HCT116 (cell line): ENCODE measurements around the gene MAP1LC3B. TPM values are rescaled to one million over a fixed set of nuclear protein-coding genes. Genes with fewer than 3 reads are reported as not detected.

Experiments used
- ATAC-seq: fragments of 200-7000 bp; cut with Tn5 transposase; 2 replicates; pipeline ENCODE4 v1.9.1; 2020; ENCODE audit warnings: mild to moderate bottlenecking, moderate library complexity
- BruUV-seq: library from RNA; stranded (reverse); fragments of 400-500 nt; replicated peaks from 2 replicates; lab custom pipeline; 2021; lab: Mats Ljungman, UMichigan
- CTCF ChIA-PET: fragments of 300-600 bp; sonication (Branson Sonifier 250); formaldehyde crosslinking; loops from one replicate; lab custom pipeline; 2021; ENCODE audit warnings: antibody characterized with exemption; lab: Charles Lee
- POLR2A ChIA-PET: fragments of 300-600, 350-600 bp; sonication (Branson Sonifier 250); formaldehyde crosslinking; loops from one replicate; lab custom pipeline; 2021; ENCODE audit warnings: antibody characterized with exemption; lab: Charles Lee
- RAD21 ChIA-PET, 2 experiments: fragments of 300-600 bp; sonication (Branson Sonifier 250); formaldehyde crosslinking; loops; one replicate each; lab custom pipeline; 2023; ENCODE audit warnings: low total read pairs in 2 of 2; ENCODE audit not compliant: uncharacterized antibody in 2 of 2, unreplicated experiment in 2 of 2, low non-redundant PET in 1 of 2; lab: Charles Lee
- DNase-seq: peaks from one replicate; pipeline ENCODE4 v3.0.0-alpha.2; 2010; ENCODE audit warnings: low read depth, low spot score
- H2AFZ ChIP-seq: fragments of 200-600 bp; shearing (Covaris generic), sonication (generic); 2 replicates; pipeline ENCODE4 v1.6.1; 2017; ENCODE audit warnings: low read depth, mixed run types, mixed read lengths, antibody characterized with exemption, low read length; ENCODE audit not compliant: poor library complexity, severe bottlenecking
- H3K27ac ChIP-seq: 2 replicates; pipeline ENCODE4 v1.5.1; 2012; ENCODE audit warnings: low read depth, low read length
- H3K27me3 ChIP-seq: fragments of 200-600 bp; sonication (generic); 2 replicates; pipeline ENCODE4 v1.6.1; 2016; ENCODE audit warnings: mixed run types, low read length, mixed read lengths; ENCODE audit not compliant: insufficient read depth
- H3K36me3 ChIP-seq, 2 experiments: fragments of 200-500 bp in 1 of 2; fragments of 200-600 bp in 1 of 2; sonication (Bioruptor generic) in 1 of 2; sonication (generic) in 1 of 2; 2 replicates each; pipeline versions ENCODE4 v1.5.1 to v1.6.1; 2014 to 2016; ENCODE audit warnings: low read length in 2 of 2, inconsistent platforms in 1 of 2, mixed read lengths in 1 of 2, mixed run types in 1 of 2; ENCODE audit not compliant: insufficient read depth in 2 of 2, control insufficient read depth in 1 of 2
- H3K4me1 ChIP-seq, 2 experiments: fragments of 200-600 bp in 1 of 2; sonication (generic) in 1 of 2; 2 replicates each; pipeline versions ENCODE4 v1.5.1 to v1.6.1; 2012 to 2017; ENCODE audit warnings: low read length in 2 of 2, inconsistent platforms in 1 of 2, mild to moderate bottlenecking in 1 of 2, mixed read lengths in 1 of 2, mixed run types in 1 of 2, moderate library complexity in 1 of 2; ENCODE audit not compliant: insufficient read depth in 2 of 2, control insufficient read depth in 1 of 2
- H3K4me2 ChIP-seq: fragments of 200-600 bp; sonication (generic); 2 replicates; pipeline ENCODE4 v1.6.1; 2017; ENCODE audit warnings: mixed run types, low read length, mixed read lengths
- H3K4me3 ChIP-seq, 2 experiments: fragments of 200-600 bp in 1 of 2; sonication (generic) in 1 of 2; replicated peaks in 1 of 2; 2 replicates each; pipeline ENCODE4 v1.5.1; 2011 to 2016; ENCODE audit warnings: low read length in 2 of 2, control low read depth in 1 of 2, low read depth in 1 of 2, mild to moderate bottlenecking in 1 of 2, mixed read lengths in 1 of 2, mixed run types in 1 of 2
- H3K79me2 ChIP-seq: fragments of 200-600 bp; sonication (generic); 2 replicates; pipeline ENCODE4 v1.6.1; 2017; ENCODE audit warnings: mild to moderate bottlenecking, mixed run types, low read length, moderate library complexity, mixed read lengths; ENCODE audit not compliant: insufficient read depth
- H3K9ac ChIP-seq: fragments of 200-600 bp; sonication (generic); 2 replicates; pipeline ENCODE4 v1.6.1; 2016; ENCODE audit warnings: low read length, mixed read lengths
- H3K9me2 ChIP-seq: fragments of 200-600 bp; sonication (generic), shearing (Covaris generic); 2 replicates; pipeline ENCODE4 v1.6.1; 2017; ENCODE audit warnings: mixed run types, mild to moderate bottlenecking, moderate library complexity; ENCODE audit not compliant: insufficient read depth
- H3K9me3 ChIP-seq, 2 experiments: fragments of 200-500 bp in 1 of 2; fragments of 200-600 bp in 1 of 2; sonication (Bioruptor generic) in 1 of 2; sonication (generic) in 1 of 2; 2 replicates each; pipeline ENCODE4 v1.6.1; 2014 to 2017; ENCODE audit warnings: low read length in 2 of 2, mixed read lengths in 2 of 2, inconsistent platforms in 1 of 2, low read depth in 1 of 2, mild to moderate bottlenecking in 1 of 2, mixed run types in 1 of 2, moderate library complexity in 1 of 2; ENCODE audit not compliant: control insufficient read depth in 1 of 2, insufficient read depth in 1 of 2
- H4K20me1 ChIP-seq: fragments of 200-600 bp; sonication (generic), shearing (Covaris generic); 2 replicates; pipeline ENCODE4 v1.6.1; 2017; ENCODE audit warnings: mixed run types, mild to moderate bottlenecking, moderate library complexity; ENCODE audit not compliant: insufficient read depth
- EGR1 ChIP-seq: IDR thresholded peaks from 2 replicates; pipeline ENCODE4 v1.6.1; 2012; ENCODE audit warnings: low read depth
- EZH2phosphoT487 ChIP-seq: fragments of 200-600 bp; IDR thresholded peaks from 2 replicates; pipeline ENCODE4 v1.6.1; 2018; ENCODE audit warnings: antibody characterized with exemption, borderline replicate concordance
- FOSL1 ChIP-seq: IDR thresholded peaks from 2 replicates; pipeline ENCODE4 v1.6.1; 2012; ENCODE audit warnings: low read depth
- JUND ChIP-seq: IDR thresholded peaks from 2 replicates; pipeline ENCODE4 v1.6.1; 2012
- POLR2AphosphoS5 ChIP-seq: IDR thresholded peaks from 2 replicates; pipeline ENCODE4 v1.6.1; 2011; ENCODE audit warnings: mild to moderate bottlenecking, low read depth, low read length, moderate library complexity
- SIN3A ChIP-seq: IDR thresholded peaks from 2 replicates; pipeline ENCODE4 v1.6.1; 2012; ENCODE audit warnings: low read depth
- SP1 ChIP-seq: IDR thresholded peaks from 2 replicates; pipeline ENCODE4 v1.6.1; 2012; ENCODE audit warnings: low read depth
- TCF7L2 ChIP-seq: IDR thresholded peaks from 2 replicates; pipeline ENCODE4 v1.7.0; 2011; ENCODE audit warnings: borderline replicate concordance, inconsistent platforms; ENCODE audit not compliant: insufficient read depth, insufficient read length; ENCODE audit errors: extremely low read depth
- ZNF274 ChIP-seq: fragments of 200-500 bp; sonication (Bioruptor generic); IDR thresholded peaks from 2 replicates; pipeline ENCODE4 v1.6.1; 2014; ENCODE audit warnings: mild to moderate bottlenecking, low read depth, low read length, inconsistent platforms
- intact Hi-C: fragments of 100-400 bp; cut with micrococcal nuclease; formaldehyde crosslinking; loops from 2 replicates; pipeline ENCODE4 v1.10.0; 2022
- total RNA-seq: library from RNA; stranded (reverse); gene quantifications from one replicate; pipeline ENCODE4 v1.2.1, GENCODE V29; 2021; ENCODE audit not compliant: unreplicated experiment
- TF ChIP-seq, protein P1 (sequence below), 3 experiments: fragments of 200-600 bp in 1 of 3; sonication (generic) in 1 of 3; IDR thresholded peaks in 2 of 3; conservative IDR thresholded peaks in 1 of 3; 2 replicates each; pipeline ENCODE4 v1.5.1; 2012 to 2017; ENCODE audit warnings: low read depth in 2 of 3, low read length in 2 of 3, antibody characterized with exemption in 1 of 3, borderline replicate concordance in 1 of 3, control low read depth in 1 of 3, mild to moderate bottlenecking in 1 of 3, mixed read lengths in 1 of 3, mixed run types in 1 of 3, moderate library complexity in 1 of 3; ENCODE audit not compliant: insufficient read depth in 1 of 3

The MAP1LC3B gene
- total RNA-seq, 1 experiment from 2014 or later: 93.8 TPM

DNA sequence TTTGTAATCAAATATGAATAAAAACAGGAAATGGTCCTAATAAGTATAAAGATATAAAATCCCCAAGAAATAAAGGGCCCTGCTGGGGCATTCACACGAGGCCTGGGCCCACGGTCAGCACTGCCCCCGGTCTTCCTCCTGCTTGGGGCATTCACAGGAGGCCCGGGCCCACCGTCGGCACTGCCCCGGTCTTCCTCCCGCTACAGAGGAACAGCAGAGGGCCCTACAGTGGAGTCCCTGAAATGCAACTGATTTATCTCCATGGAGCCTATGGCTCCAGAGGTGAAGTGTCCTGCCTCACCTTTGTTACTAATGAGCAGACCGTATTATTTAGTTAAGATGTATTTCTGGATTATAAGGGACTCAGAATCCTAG lies 46.5 kb downstream of the MAP1LC3B start:
- BruUV-seq: no TSS peak
- Histone ChIP-seq H3K9me3 (no peaks in the 10 kb centered on the region), H3K27me3 (no peaks in the 10 kb centered on the region), H3K4me1 (no peaks in the 10 kb centered on the region), H2AFZ (no peak overlapping the region), H3K9me2 (no peaks in the 10 kb centered on the region), H3K9ac (no peak overlapping the region), H3K79me2 (peaks cover 46% of the 10 kb centered on the region), H4K20me1 (peaks cover 10% of the 10 kb centered on the region; the same call in 1 of the 2 replicates), H3K4me3 (no peak overlapping the region), H3K36me3 (no peaks in the 10 kb centered on the region), H3K27ac (no peak overlapping the region), H3K4me2 (no peak overlapping the region)
- intact Hi-C loops: no loop called here
- DNase-seq (no peak), ATAC-seq (no peak)
- RAD21 ChIA-PET: no interaction called here
- TF ChIP-seq EGR1: no peak
- no peak for TF ChIP-seq EZH2phosphoT487
- no peak for TF ChIP-seq TCF7L2
- TF ChIP-seq, protein P1, sequence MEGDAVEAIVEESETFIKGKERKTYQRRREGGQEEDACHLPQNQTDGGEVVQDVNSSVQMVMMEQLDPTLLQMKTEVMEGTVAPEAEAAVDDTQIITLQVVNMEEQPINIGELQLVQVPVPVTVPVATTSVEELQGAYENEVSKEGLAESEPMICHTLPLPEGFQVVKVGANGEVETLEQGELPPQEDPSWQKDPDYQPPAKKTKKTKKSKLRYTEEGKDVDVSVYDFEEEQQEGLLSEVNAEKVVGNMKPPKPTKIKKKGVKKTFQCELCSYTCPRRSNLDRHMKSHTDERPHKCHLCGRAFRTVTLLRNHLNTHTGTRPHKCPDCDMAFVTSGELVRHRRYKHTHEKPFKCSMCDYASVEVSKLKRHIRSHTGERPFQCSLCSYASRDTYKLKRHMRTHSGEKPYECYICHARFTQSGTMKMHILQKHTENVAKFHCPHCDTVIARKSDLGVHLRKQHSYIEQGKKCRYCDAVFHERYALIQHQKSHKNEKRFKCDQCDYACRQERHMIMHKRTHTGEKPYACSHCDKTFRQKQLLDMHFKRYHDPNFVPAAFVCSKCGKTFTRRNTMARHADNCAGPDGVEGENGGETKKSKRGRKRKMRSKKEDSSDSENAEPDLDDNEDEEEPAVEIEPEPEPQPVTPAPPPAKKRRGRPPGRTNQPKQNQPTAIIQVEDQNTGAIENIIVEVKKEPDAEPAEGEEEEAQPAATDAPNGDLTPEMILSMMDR (IDR thresholded peaks at IDR 0.05 in 2 of 3, conservative IDR thresholded peaks at IDR 0.05 in 1 of 3; ENCODE audit: borderline replicate concordance in 1 of 3, insufficient read depth in 1 of 3, low read depth in 2 of 3, low read length in 2 of 3): no peak
- TF ChIP-seq JUND: no peak
- TF ChIP-seq ZNF274: no peak
- no peak for TF ChIP-seq SP1
- no peak for TF ChIP-seq SIN3A
- TF ChIP-seq POLR2AphosphoS5: no peak
- no peak for TF ChIP-seq FOSL1
- CTCF ChIA-PET: interaction anchor here (1.3 kb wide), 1 partner anchor 23 kb away, joined by 3 read pairs; no protein-coding TSS in a partner anchor
- POLR2A ChIA-PET: no interaction called here
